CD4-positive, alpha-beta T cell treated with Interferon alpha-2 for 1 hour (primary cell): ENCODE results near the gene PRSS56.

ENCODE experiments used
- DNase-seq, 2 donors: peaks; one replicate each; pipeline ENCODE4 v3.0.0-alpha.2; 2020 to 2022

Gene PRSS56

DNA sequence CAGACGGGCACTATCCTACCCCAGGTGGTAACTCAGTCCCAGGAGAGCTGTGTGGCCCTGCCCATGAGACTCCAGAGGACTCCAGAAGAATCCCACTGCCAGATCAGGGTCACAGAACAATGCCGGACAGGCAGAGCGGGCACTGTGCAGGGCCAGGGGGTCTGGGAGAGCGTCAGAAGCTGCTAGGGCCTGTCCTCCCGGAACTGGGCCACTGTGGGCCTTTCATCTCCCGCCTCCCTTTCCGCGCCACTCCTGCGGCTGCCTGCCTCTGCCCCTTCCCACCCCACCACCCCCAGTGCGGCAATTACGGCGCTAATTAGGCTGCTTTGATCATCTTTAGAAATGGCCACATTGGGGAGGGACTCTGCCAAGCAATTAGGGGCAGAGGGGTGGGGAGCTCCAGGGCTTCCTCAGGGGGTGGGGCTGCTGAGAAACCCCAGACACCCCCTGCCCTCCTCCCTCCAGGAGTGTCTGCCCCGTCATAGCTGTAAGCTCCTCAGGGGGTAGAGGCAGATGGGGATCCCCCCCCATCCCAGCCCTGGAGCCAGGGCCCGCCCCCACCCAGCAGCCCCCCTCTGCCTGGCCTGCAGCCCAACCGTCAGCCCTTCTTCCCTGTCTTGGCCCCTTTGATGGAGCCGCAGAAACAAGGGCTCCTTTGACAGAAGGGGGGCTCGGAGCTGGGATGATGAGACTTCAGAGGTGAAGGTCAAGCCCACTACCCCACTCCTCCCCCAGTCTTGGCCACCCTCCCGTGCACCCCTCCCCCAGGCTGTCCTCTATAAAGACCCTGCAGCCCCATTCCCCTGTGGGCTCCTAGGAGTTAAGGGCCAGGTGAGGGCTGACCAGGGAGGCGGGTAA, at the start of gene PRSS56:
Gene PRSS56 (plus strand): TSS at position 808 of the 858 bp plus-strand sequence. CDS start 211 bp downstream, outside the sequence.
- DNase-seq = no peak

DNA sequence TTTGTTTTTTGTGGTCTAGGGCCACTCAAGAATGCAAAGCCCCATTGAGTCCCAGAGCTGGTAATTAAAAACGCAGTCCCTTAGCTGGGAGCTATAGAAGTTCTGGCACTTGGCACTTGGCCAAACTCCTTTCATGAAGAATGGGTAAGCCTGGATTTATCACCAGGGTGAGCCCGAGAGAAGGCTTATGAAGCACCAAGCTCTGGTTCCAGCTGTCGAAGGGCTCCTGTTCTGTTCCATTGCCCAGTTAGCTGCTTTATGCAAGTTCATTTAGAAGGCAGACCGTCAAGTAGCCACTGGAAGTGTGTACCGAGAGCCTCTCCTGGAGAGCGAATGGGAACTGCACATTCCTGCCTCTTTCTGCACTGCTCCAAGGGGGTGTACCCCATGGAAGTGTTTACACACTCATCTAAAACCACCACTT, 46.7 kb upstream of the PRSS56 start:
- DNase-seq = no peak

DNA sequence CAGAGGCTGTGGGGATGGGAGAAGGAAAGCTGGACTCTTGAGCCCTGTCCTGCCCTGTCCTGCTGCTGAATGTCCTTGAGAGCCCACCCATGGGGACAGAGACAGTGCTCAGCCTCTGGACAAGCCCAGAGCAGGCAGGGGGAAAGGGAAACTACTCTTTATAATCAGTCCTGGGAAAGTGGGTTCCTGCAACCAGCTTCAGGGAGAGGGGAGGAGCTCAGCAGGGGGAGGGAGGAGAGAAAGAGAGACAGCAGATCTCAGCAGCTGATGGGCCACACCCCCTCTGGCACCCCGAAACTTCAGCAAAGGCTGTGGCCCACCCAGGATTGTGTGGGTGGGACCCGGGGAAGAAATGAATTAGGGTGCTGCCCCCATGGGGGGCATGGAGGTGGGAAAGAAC, 44.1 kb upstream of the PRSS56 start:
- no peak for DNase-seq

DNA sequence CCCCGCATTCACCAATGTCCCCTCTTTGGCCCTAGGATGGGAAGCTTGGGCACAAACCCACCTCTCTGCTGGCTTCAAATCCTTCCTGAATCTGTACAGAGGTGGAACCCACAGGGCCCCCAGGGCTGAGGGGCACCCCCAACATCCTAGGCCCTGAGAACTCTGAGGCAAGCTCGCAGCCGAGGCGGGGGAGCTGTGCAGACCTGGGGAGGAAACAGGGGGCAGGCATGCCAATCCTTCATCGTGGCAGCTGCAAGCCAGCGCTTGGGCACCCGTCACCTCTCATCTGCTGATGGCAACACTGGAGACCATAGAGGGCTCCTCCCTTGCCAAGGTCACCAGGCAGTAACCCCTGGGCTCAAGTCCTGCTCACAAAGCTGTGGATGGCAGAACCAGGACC, 43.4 kb upstream of the PRSS56 start:
- no peak for DNase-seq

DNA sequence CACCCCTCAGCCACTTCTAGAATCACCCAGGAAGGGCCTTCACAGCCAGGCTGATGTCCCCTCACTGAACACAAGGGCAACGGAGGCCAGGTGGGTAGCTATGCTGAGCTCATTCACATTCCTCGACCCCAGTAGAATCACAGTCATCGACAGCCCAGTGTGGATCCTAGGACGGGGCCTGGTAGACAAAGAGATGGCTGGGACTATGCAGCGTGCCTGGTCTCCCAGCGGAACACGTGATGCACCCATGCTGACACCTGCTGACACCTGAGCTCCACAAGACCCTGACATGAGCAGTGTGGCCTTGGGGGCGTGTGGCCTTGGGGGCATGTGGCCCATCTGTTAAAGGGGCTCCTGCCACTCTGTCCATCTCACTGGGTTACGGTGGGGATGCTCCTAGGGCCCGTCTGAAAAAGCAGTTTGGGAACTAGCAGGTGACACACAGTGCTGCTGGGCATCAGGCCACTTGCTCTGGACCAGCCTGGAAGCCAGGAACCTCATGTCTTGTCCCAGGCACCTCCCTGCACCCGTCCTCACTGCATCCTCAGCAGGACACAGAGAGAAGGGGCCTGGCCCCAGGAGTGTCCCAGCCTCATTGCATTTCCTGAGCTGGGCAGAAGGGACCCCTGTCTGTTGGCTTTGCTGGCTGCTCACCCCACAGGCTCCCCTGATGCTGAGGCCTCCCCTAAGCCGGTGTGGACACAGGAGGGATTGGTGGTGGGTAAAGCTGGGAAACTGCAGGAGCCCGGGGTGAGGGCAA, 42.3 kb upstream of the PRSS56 start:
- no peak for DNase-seq

DNA sequence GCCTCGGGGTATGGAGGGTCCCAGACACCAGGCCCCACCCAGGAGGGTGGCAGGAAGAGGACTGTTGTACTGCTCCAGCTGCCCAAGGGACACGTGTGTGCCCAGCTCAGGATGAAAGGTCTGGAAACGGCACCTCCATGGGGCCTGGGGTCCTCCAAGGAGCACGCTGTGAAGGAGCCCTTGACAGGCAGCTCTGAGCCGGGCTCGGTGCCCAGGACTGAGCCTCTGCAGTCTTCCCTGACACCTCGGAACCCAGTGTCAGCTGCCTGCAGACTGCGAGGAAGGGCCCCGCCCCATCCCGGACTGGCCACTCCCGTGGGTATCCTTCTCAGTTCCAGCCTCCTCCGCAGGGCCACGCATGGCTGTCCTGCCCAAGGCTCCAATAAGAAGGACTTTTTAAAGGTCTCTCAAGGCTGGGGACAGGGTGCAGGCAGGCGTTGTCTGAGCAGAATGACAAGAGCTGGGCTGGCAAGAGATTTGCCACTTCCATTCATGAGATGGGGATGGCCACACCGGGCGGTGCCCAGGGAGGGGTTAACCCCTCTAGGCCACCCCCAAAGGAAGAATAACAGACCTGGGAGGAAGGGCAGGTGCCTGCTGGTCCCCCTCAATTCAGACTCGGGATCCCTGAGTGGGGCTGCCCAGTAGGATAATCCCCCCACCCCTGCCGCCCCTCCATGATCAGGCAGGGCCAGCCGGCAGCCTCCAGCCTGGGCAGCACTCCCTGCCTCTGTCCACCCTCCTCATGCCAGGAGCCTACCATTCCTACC, 41.4 kb upstream of the PRSS56 start:
- DNase-seq = no peak

DNA sequence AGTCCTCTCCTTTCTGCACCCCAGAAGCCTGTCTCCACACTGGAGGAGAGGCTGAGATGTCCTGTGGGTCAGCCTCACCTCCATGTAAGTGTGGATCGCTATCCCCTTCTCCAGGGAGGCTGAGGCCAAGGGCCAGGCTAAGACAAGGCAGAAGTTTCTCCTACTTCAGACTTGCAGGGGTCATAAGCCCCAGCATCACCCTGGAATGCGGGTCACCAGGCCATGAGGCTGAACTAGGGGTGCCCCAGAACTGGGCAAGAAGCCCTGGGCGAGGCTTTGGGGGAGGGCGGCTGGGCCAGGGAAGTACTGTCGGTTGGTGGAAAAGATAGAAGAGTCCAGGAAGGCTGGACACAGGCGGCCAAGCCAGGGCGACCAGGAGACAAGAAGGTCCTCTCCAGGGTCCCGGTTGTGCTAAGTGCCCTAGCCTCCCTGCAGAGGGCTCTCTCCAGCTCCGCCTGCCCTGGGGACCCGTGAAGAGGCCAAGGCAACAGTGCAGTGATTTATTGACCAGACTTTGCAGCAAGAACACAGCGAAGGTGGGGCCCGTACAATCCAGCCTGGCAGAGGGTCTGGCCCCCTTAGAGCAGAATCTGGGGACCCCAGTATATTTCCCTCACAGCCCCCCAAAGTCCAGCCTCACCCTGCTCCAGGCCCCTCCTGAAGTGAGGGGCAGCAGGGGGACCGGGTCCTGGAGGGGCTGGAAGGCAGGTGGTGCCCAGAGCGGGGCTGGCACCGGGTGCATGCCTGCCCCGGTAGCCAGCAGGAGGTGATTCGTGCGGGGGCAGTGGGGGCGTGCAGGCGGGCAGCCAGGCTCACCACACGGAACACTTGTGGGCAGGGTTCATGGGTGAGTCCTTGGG, 40.6 kb upstream of the PRSS56 start:
- DNase-seq = no peak

DNA sequence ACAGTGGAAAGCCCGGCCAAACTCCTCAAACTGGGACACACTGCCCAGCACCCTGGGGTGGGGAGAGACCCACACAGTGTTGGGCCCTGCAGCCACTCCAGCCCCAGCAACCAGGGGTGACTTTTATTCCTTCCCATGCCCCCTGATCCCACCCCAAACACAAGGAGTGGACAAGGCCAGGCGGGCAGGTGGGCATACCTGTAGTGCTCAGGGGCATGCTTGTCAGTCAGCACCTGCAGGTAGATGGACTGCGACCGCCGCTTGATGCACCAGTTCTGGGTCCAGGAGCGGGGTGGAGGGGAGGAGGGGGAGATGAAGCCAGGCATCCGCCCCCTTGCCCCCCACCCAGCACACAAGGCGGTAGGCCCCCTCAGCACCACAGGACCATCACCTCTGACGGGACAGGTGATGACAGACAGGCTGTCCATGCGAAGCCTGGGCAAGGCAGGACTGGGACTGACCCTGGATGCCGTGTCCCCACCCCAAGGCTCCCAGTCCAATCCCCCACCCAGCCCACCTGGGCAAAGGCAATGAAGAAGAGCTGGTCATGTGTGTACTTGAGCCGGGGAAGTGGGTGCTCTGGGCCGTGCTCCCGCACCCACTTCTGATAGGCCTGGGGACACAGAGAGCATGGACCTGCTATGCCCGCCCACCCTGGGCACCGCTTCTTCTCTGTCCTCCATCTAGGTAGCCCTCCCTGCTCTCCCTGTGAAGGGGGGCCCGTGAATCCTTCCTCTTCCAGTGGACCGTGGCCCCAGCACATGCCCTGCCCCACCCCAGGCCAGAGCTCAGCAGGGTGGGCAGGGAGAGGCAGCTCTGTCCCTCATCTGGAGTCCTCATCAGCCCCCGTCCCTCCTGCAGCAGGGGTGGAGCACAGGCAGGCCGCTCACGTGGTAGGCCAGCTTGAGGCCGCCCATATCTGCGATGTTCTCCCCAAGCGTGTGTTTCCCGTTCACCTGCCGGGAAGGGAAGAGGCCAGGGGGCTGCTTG, 39.7 kb upstream of the PRSS56 start:
- DNase-seq = no peak

DNA sequence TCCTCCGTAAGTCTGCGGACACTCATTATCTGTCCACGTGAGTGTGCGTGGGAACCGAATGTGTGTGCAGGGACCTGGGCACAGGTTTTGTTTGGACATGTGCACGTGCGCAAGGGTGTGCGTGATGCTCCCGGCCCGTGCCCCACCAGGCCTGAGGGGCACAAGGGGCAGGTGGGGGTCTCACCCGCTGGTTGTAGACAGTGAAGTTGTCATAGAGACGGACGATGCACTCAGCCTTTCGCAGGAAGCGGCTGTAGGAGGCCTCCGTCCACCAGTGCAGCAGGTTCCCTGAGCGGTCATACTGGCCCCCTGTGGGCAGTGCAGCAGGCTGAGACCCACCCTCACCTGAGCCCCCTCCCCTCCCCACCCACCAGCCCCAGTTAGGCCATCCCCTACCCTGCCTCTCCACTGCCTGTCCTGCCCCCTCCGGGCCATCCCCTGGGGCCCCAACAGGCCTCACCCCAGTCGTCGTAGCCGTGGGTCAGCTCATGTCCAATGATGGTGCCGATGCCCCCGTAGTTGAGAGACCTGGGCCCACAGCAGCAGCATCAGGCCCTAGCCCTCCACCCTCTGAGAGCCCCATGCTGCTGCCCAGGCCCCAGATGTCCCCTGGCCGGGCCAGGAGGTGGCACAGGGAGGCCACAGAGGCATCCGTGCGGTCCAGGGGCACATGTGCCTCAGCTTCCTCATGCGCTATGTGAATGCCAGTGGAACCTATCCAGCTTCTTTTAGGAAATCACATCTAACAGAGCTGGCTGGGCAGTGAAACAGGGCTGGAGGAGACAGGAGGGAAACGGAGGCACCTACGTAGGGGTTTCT, 38.7 kb upstream of the PRSS56 start:
- DNase-seq = no peak

DNA sequence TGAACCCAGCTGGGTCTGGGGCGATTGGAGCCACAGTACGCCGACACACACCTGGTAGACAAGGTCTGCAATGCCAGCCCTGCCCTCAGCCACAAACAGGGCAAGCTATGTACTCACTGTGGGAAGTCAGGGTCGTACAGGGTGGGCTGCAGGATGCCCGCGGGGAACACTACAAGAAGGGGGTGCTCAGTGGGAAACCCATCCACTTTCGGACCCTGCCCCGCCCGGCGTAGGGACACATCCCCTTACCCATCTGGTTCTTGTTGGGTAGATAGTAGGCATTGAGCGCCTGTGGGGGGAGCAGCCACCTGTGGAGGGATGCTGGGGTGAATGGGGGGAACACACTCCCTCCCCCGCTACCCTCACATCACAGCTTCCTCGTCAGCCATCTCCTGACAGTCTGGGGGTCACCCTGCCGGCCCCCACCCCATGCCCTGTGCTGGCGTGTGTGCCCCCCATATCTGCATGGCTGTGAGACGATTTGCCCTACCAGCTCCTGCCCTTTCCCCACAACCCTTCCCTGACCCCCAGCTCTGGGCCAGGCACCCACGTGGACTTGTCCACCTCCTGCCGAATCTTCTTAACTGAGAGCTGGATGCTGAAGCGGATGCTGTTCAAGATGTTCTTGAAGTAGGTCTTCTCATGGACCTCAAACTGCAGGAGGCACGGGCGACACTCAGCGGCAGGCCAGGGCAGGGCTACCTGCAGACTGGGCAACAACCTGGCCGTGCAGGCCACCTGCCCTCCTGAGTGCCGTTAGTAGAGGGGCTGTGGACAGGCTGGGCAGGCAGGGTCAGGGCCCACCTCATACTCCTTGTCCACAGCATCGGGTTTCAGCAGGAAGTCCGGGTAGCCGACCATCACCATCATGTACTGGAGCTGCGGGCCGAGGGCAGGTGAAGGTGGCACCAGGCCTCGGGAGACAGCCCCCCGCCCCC, 37.6 kb upstream of the PRSS56 start:
- DNase-seq = no peak

DNA sequence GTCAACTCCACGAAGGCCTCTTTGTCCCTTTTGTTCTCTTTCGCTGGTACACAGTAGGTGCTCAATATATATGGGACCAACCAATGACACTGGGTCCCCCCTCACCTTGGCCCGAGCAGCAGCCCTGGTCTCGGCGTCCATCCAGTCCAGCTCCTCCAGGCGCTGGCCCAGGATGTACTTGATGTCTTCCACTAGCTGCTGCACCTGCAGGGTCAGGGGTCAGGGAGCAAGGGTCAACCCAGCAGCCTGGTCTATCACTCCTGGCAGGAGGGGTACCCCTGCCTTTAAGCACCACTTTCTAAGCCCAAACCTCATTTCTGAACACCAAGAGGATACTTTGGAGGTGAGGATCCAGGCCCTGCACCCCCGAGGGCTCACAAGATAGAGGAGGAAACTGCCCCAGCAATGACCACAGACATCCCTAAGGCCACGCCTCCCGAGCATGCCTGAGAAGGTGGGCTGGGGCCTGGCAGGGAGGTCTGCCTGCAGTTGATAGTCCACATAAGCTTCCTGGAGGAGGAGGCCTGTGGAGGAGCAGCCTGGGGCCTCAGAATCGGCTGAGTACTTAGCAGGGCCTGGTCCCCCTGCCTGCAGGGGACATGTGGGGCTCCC, 36.8 kb upstream of the PRSS56 start:
- no peak for DNase-seq

DNA sequence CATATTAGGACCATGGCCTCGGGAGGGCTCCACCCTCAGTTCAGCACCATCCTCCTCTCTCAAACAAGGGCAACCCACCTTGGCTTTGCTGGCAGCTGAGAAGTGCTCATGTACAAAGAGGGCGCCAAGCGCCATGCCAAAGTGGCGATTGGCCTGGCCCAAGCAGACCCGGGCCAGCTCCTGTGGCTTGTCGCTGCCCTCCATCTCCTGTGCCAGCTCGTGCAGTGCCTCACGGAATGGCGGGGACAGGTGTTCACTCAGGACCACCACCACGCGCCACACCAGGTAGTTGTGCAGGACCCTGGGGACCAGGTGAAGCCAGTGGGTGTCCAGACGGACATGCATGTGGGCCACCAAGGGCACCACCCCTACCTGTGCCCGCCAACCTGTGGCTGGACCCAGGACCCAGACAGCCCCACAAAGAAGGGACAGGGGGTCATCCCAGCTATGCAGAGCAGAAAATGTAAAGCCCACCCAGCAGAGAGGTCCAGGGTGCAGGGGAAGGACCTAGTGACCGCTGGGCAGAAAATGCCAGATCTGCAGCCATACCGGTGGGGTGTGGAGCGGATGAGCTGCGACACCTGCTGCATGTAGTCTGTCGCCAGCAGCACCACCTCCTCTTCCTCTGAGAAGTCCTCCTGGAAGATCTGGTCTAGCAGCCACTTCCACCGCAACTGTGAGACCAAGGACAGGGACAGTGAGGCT, 36.1 kb upstream of the PRSS56 start:
- DNase-seq = no peak

DNA sequence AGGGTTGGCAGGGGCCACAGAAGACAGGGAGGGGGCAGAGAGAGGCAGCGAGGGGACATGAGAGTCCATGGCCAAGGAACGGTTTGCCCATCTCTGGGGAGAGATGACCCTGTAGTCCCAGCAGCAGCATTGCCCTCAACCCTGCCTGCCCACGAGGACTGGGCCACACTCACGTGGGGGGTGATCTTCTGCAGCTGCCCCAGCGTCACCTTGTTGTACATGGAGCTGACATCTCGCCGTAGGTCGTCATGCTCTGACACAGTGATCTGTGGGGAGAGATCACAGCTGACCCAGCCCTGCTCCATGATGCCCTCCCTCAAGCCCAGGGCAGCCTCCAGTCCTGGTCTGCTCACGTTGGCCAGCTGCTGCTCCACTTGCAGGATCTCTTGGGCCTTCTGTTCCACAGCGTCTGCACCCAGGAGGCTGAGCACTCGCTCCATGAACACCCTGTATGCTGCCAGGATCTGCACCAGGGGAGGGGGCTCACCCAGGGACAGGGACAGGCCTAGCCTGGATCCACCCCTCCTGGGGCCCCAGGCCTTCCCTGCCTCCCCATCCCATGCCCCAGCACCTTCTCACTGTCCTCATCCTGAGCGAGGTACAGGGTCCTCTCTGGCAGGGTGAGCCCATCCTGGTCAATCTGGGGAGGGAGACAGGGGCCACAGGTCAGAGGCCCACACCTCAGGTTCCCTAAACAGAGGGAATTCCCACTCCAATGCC, 35.4 kb upstream of the PRSS56 start:
- no peak for DNase-seq

DNA sequence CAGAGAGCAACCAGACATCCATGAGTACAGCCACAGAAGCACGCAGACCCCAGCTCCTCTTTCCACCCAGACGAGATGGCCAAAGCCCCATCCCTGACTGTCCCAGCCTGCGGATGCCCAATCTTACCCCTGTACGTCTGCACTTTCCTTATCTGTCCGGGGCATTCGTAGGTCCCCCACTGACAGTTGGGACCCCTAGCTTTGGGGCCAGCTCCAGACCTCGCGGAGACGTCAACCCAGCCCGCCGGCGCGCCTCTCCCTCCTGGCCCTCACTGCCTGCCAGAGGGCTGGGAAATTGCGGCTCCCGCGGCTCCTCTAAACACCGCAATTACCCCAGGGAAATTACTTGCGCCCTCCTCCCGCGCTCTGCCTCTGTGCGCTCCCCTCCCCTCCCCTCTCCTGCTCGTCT, 34.8 kb upstream of the PRSS56 start:
- no peak for DNase-seq

DNA sequence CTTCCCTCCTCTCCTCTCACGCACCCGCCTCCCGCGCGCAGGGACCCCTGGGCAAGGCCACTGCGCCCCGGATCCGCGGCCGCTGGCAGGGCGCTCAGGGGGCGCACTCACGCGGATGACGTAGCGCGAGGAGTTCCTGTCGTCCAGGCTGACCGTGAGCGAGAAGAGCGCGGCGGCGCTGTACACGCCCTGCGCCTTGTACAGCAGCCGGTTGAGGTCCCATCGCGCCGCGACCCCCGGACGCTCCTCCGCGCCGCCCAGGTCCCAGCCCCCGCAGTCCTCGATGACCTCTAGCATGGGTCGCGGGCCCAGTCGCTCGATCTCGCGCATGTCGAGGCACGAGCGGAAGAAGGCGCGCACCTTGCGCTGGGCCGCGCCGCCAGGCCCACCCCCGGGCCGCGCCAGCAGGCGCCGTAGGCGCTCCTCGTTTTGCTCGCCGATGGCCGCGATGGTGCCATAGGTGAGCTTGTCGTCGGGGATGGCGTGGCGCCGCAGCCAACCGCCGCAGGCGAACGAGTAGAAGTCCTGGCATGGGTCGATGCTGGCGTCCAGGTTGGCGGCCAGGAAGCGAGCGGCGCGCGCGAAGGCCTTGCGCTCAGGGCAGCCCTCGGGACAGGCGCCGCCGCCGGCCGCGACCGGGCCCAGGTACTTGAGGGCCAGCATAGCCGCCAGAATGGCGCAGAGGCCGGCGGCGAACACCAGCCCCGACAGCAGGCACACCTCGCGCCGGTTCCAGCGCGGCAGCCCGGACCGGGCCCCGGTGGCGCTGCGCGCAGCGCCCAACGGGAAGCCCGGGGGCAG, 34.2 kb upstream of the PRSS56 start:
- no peak for DNase-seq
